Measurements from ENCODE around the gene CHN1.

The CHN1 gene

GRCh38 chr2:174844295-174844708, 160.9 kb downstream of the CHN1 start:
- H2AK5ac ChIP-seq (ENCODE audit: low read length) = no peak overlapping the region
- H3K9me3 ChIP-seq (ENCODE audit: insufficient read depth, low read depth, low read length) = no peaks in the 10 kb centered on the region
- WGBS (ENCODE audit: extremely low coverage, insufficient coverage, insufficient read length) = no CpG with 5 or more reads among the region's 6 CpGs
- H3K79me2 ChIP-seq (ENCODE audit: control insufficient read depth, insufficient read depth, low read length, poor library complexity) = no peaks in the 10 kb centered on the region
- no peak overlapping the region for H2BK120ac ChIP-seq (ENCODE audit: insufficient read depth, low read length, poor library complexity)
- no peaks in the 10 kb centered on the region for H3K36me3 ChIP-seq (ENCODE audit: control insufficient read depth in 1 of 2, insufficient read depth in 2 of 2, low read length in 2 of 2)
- no peak overlapping the region for H4K12ac ChIP-seq (ENCODE audit: low read depth, low read length)
- no peak overlapping the region for H3K4me3 ChIP-seq (ENCODE audit: low read depth, low read length)
- no peaks in the 10 kb centered on the region for H3K79me1 ChIP-seq (ENCODE audit: low read length)
- no peak overlapping the region for H3K9ac ChIP-seq (ENCODE audit: low read length)
- no peak overlapping the region for H2BK12ac ChIP-seq (ENCODE audit: low read length)
- H3K4me1 ChIP-seq (ENCODE audit: control insufficient read depth in 1 of 2, insufficient read depth in 2 of 2, low read length in 2 of 2) = no peaks in the 10 kb centered on the region
- no peak overlapping the region for H3K23ac ChIP-seq (ENCODE audit: low read length)
- no peak overlapping the region for H4K8ac ChIP-seq (ENCODE audit: low read depth, low read length)
- H3K27ac ChIP-seq (ENCODE audit: low read depth, low read length) = no peak overlapping the region
- no peak overlapping the region for H3K4ac ChIP-seq (ENCODE audit: low read depth, low read length)
- H3K4me2 ChIP-seq (ENCODE audit: low read length) = no peak overlapping the region
- no peak overlapping the region for H3K18ac ChIP-seq (ENCODE audit: low read length)
- H3K27me3 ChIP-seq (ENCODE audit: insufficient read depth, low read length) = no peaks in the 10 kb centered on the region
- no peak overlapping the region for H3K14ac ChIP-seq (ENCODE audit: low read length)
- no peak overlapping the region for H2AFZ ChIP-seq (ENCODE audit: insufficient read depth, low read length, poor library complexity)
- H2BK5ac ChIP-seq (ENCODE audit: low read depth, low read length, poor library complexity) = no peak overlapping the region
- no peak for DNase-seq
- no peak overlapping the region for H4K91ac ChIP-seq (ENCODE audit: low read depth, low read length)

- no peak overlapping the region for H3K14ac ChIP-seq (ENCODE audit: low read length)
- H2AFZ ChIP-seq (ENCODE audit: insufficient read depth, low read length, poor library complexity) = no peak overlapping the region
- no peak overlapping the region for H4K8ac ChIP-seq (ENCODE audit: low read depth, low read length)
- no peaks in the 10 kb centered on the region for H3K27me3 ChIP-seq (ENCODE audit: insufficient read depth, low read length)
- no peaks in the 10 kb centered on the region for H3K4me1 ChIP-seq (ENCODE audit: control insufficient read depth in 1 of 2, insufficient read depth in 2 of 2, low read length in 2 of 2)
- H2BK120ac ChIP-seq (ENCODE audit: insufficient read depth, low read length, poor library complexity) = no peak overlapping the region
- no peak overlapping the region for H2BK12ac ChIP-seq (ENCODE audit: low read length)
- H4K12ac ChIP-seq (ENCODE audit: low read depth, low read length) = no peak overlapping the region
- no peak overlapping the region for H2BK5ac ChIP-seq (ENCODE audit: low read depth, low read length, poor library complexity)
- H4K91ac ChIP-seq (ENCODE audit: low read depth, low read length) = no peak overlapping the region
- no peak overlapping the region for H3K4ac ChIP-seq (ENCODE audit: low read depth, low read length)
- WGBS (ENCODE audit: extremely low coverage, insufficient coverage, insufficient read length) = no CpG with 5 or more reads among the region's 4 CpGs
- H3K18ac ChIP-seq (ENCODE audit: low read length) = no peak overlapping the region
- no peaks in the 10 kb centered on the region for H3K79me2 ChIP-seq (ENCODE audit: control insufficient read depth, insufficient read depth, low read length, poor library complexity)
- H3K36me3 ChIP-seq (ENCODE audit: control insufficient read depth in 1 of 2, insufficient read depth in 2 of 2, low read length in 2 of 2) = no peaks in the 10 kb centered on the region
- H3K9me3 ChIP-seq (ENCODE audit: insufficient read depth, low read depth, low read length) = no peaks in the 10 kb centered on the region
- no peaks in the 10 kb centered on the region for H3K79me1 ChIP-seq (ENCODE audit: low read length)
- no peak overlapping the region for H3K4me3 ChIP-seq (ENCODE audit: low read depth, low read length)
- H3K23ac ChIP-seq (ENCODE audit: low read length) = no peak overlapping the region
- H3K4me2 ChIP-seq (ENCODE audit: low read length) = no peak overlapping the region
- H3K9ac ChIP-seq (ENCODE audit: low read length) = no peak overlapping the region
- no peak overlapping the region for H3K27ac ChIP-seq (ENCODE audit: low read depth, low read length)
- no peak overlapping the region for H2AK5ac ChIP-seq (ENCODE audit: low read length)
- no peak for DNase-seq
Measured at GRCh38 chr2:174842496-174842895, 162.7 kb downstream of the CHN1 start.

- WGBS (ENCODE audit: extremely low coverage, insufficient coverage, insufficient read length) = no CpG with 5 or more reads among the region's 3 CpGs
Measured at GRCh38 chr2:174841936-174842335, 163.2 kb downstream of the CHN1 start.

GRCh38 chr2:174841350-174841749, 163.8 kb downstream of the CHN1 start:
- peaks cover 0 to 3% of the 10 kb centered on the region in 2 experiments for H3K4me1 ChIP-seq (ENCODE audit: control insufficient read depth in 1 of 2, insufficient read depth in 2 of 2, low read length in 2 of 2)
- no peak overlapping the region for H3K14ac ChIP-seq (ENCODE audit: low read length)
- H4K91ac ChIP-seq (ENCODE audit: low read depth, low read length) = no peak overlapping the region
- H3K27me3 ChIP-seq (ENCODE audit: insufficient read depth, low read length) = no peaks in the 10 kb centered on the region
- no peak overlapping the region for H2AFZ ChIP-seq (ENCODE audit: insufficient read depth, low read length, poor library complexity)
- H4K12ac ChIP-seq (ENCODE audit: low read depth, low read length) = no peak overlapping the region
- no peaks in the 10 kb centered on the region for H3K79me2 ChIP-seq (ENCODE audit: control insufficient read depth, insufficient read depth, low read length, poor library complexity)
- no peak overlapping the region for H3K23ac ChIP-seq (ENCODE audit: low read length)
- no peak overlapping the region for H4K8ac ChIP-seq (ENCODE audit: low read depth, low read length)
- no peak overlapping the region for H2BK5ac ChIP-seq (ENCODE audit: low read depth, low read length, poor library complexity)
- no peaks in the 10 kb centered on the region for H3K36me3 ChIP-seq (ENCODE audit: control insufficient read depth in 1 of 2, insufficient read depth in 2 of 2, low read length in 2 of 2)
- no peak for DNase-seq
- H3K4ac ChIP-seq (ENCODE audit: low read depth, low read length) = no peak overlapping the region
- H3K4me3 ChIP-seq (ENCODE audit: low read depth, low read length) = no peak overlapping the region
- H2BK12ac ChIP-seq (ENCODE audit: low read length) = no peak overlapping the region
- H2AK5ac ChIP-seq (ENCODE audit: low read length) = no peak overlapping the region
- H3K79me1 ChIP-seq (ENCODE audit: low read length) = no peaks in the 10 kb centered on the region
- H3K4me2 ChIP-seq (ENCODE audit: low read length) = no peak overlapping the region
- H3K18ac ChIP-seq (ENCODE audit: low read length) = no peak overlapping the region
- no peak overlapping the region for H2BK120ac ChIP-seq (ENCODE audit: insufficient read depth, low read length, poor library complexity)
- H3K27ac ChIP-seq (ENCODE audit: low read depth, low read length) = no peak overlapping the region
- H3K9ac ChIP-seq (ENCODE audit: low read length) = no peak overlapping the region
- H3K9me3 ChIP-seq (ENCODE audit: insufficient read depth, low read depth, low read length) = no peaks in the 10 kb centered on the region
- WGBS (ENCODE audit: extremely low coverage, insufficient coverage, insufficient read length) = no CpG with 5 or more reads among the region's 2 CpGs

More at GRCh38 chr2:174841936-174842335, 163.2 kb downstream of the CHN1 start:
- no peak overlapping the region for H4K8ac ChIP-seq (ENCODE audit: low read depth, low read length)
- H2AK5ac ChIP-seq (ENCODE audit: low read length) = no peak overlapping the region
- no peak overlapping the region for H3K27ac ChIP-seq (ENCODE audit: low read depth, low read length)
- no peaks in the 10 kb centered on the region for H3K79me2 ChIP-seq (ENCODE audit: control insufficient read depth, insufficient read depth, low read length, poor library complexity)
- no peak overlapping the region for H4K12ac ChIP-seq (ENCODE audit: low read depth, low read length)
- H3K4me2 ChIP-seq (ENCODE audit: low read length) = no peak overlapping the region
- H3K4me3 ChIP-seq (ENCODE audit: low read depth, low read length) = no peak overlapping the region
- H2BK120ac ChIP-seq (ENCODE audit: insufficient read depth, low read length, poor library complexity) = no peak overlapping the region
- H2AFZ ChIP-seq (ENCODE audit: insufficient read depth, low read length, poor library complexity) = no peak overlapping the region
- H3K4ac ChIP-seq (ENCODE audit: low read depth, low read length) = no peak overlapping the region
- no peaks in the 10 kb centered on the region for H3K36me3 ChIP-seq (ENCODE audit: control insufficient read depth in 1 of 2, insufficient read depth in 2 of 2, low read length in 2 of 2)
- no peak overlapping the region for H3K23ac ChIP-seq (ENCODE audit: low read length)
- no peaks in the 10 kb centered on the region for H3K9me3 ChIP-seq (ENCODE audit: insufficient read depth, low read depth, low read length)
- no peak overlapping the region for H3K18ac ChIP-seq (ENCODE audit: low read length)
- no peak overlapping the region for H3K14ac ChIP-seq (ENCODE audit: low read length)
- H3K79me1 ChIP-seq (ENCODE audit: low read length) = no peaks in the 10 kb centered on the region
- no peak overlapping the region for H3K9ac ChIP-seq (ENCODE audit: low read length)
- no peak overlapping the region for H2BK12ac ChIP-seq (ENCODE audit: low read length)
- H4K91ac ChIP-seq (ENCODE audit: low read depth, low read length) = no peak overlapping the region
- no peaks in the 10 kb centered on the region for H3K27me3 ChIP-seq (ENCODE audit: insufficient read depth, low read length)
- DNase-seq = no peak
- H3K4me1 ChIP-seq (ENCODE audit: control insufficient read depth in 1 of 2, insufficient read depth in 2 of 2, low read length in 2 of 2) = no peaks in the 10 kb centered on the region
- no peak overlapping the region for H2BK5ac ChIP-seq (ENCODE audit: low read depth, low read length, poor library complexity)
